ENCODE results near the gene HOXD4.
A peak's percentile ranks its signal among the peaks of the same experiment; 100 is the strongest.

HOXD4 gene

GRCh38 chr2:176106581-176107539 lies 44.5 kb upstream of the HOXD4 start, which contains the start of gene HOXD11 (continued):
- TF ChIP-seq, protein P1, sequence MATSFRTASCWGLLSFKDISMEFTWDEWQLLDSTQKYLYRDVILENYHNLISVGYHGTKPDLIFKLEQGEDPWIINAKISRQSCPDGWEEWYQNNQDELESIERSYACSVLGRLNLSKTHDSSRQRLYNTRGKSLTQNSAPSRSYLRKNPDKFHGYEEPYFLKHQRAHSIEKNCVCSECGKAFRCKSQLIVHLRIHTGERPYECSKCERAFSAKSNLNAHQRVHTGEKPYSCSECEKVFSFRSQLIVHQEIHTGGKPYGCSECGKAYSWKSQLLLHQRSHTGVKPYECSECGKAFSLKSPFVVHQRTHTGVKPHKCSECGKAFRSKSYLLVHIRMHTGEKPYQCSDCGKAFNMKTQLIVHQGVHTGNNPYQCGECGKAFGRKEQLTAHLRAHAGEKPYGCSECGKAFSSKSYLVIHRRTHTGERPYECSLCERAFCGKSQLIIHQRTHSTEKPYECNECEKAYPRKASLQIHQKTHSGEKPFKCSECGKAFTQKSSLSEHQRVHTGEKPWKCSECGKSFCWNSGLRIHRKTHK (tag by site-specific recombination; IDR thresholded peaks at IDR 0.05): no peak
- TF ChIP-seq ZNF585B (tag by site-specific recombination; IDR thresholded peaks at IDR 0.05): no peak
- TF ChIP-seq ZNF133 (tag by site-specific recombination; IDR thresholded peaks at IDR 0.05): no peak
- no peak for TF ChIP-seq ZNF280D (tag by site-specific recombination; IDR thresholded peaks at IDR 0.05)
- TF ChIP-seq ZNF521 (tag by site-specific recombination; IDR thresholded peaks at IDR 0.05): no peak
- TF ChIP-seq SP2 (tag by site-specific recombination; IDR thresholded peaks at IDR 0.05): peak; percentile 56
- TF ChIP-seq ZNF610 (tag by site-specific recombination; IDR thresholded peaks at IDR 0.05; ENCODE audit: borderline replicate concordance): no peak; the same call in 1 of the 2 replicates
- TF ChIP-seq ZNF768 (tag by site-specific recombination; IDR thresholded peaks at IDR 0.05): no peak
- no peak for TF ChIP-seq ZNF623 (tag by site-specific recombination; IDR thresholded peaks at IDR 0.05)
- TF ChIP-seq KLF8 (tag by site-specific recombination; IDR thresholded peaks at IDR 0.05): peak; percentile 40
- TF ChIP-seq RBAK (tag by site-specific recombination; IDR thresholded peaks at IDR 0.05): no peak
- no peak for TF ChIP-seq ZNF549 (tag by site-specific recombination; IDR thresholded peaks at IDR 0.05)
- no peak for TF ChIP-seq ZNF777 (tag by site-specific recombination; IDR thresholded peaks at IDR 0.05; ENCODE audit: borderline replicate concordance)
- TF ChIP-seq ZNF311 (tag by site-specific recombination; IDR thresholded peaks at IDR 0.05; ENCODE audit: borderline replicate concordance): no peak
- no peak for TF ChIP-seq ZNF23 (tag by site-specific recombination; IDR thresholded peaks at IDR 0.05; ENCODE audit: borderline replicate concordance)
- 0 out of 2 replicates have a peak, but pooled peaks have one; percentile 38 for TF ChIP-seq ZSCAN23 (tag by site-specific recombination; IDR thresholded peaks at IDR 0.05)
- no peak for TF ChIP-seq ZNF677 (tag by site-specific recombination; IDR thresholded peaks at IDR 0.05)
- TF ChIP-seq YY1 (tag by site-specific recombination; IDR thresholded peaks at IDR 0.05): 0 out of 2 replicates have a peak, but pooled peaks have one; percentile 32
- no peak for TF ChIP-seq ZBTB1 (tag by site-specific recombination; IDR thresholded peaks at IDR 0.05)
- TF ChIP-seq ELK4 (IDR thresholded peaks at IDR 0.05; ENCODE audit: borderline replicate concordance, low read depth, low read length): no peak
- TF ChIP-seq ZNF561 (tag by site-specific recombination; IDR thresholded peaks at IDR 0.05; ENCODE audit: borderline replicate concordance): peak; percentile 61; the same call in 1 of the 2 replicates
- no peak; the same call in 1 of the 2 replicates for TF ChIP-seq ZBTB21 (tag by site-specific recombination; IDR thresholded peaks at IDR 0.05)
- no peak for TF ChIP-seq ZNF658 (tag by site-specific recombination; IDR thresholded peaks at IDR 0.05)
